Spleen (tissue), 11 donors: ENCODE data around the gene ACSF3. TPM values are rescaled to one million over a fixed set of nuclear protein-coding genes. Genes with fewer than 3 reads are reported as not detected.

Experiments used
- DNase-seq: peaks from one replicate; pipeline ENCODE4 v3.0.0-alpha.2; 2020
- H3K27ac ChIP-seq, 8 donors: fragments of 200-600 bp; sonication (generic) in 7 of 8; 1 replicate in 4 of 8; 2 replicates in 4 of 8; pipeline versions ENCODE4 v1.5.0 to v1.8.0; 2016 to 2021; ENCODE audit warnings: inconsistent platforms in 4 of 8, mild to moderate bottlenecking in 4 of 8, moderate library complexity in 1 of 8
- H3K27me3 ChIP-seq, 7 donors: fragments of 200-600 bp; sonication (generic) in 6 of 7; replicated peaks in 1 of 7; 1 replicate in 4 of 7; 2 replicates in 3 of 7; pipeline versions ENCODE4 v1.5.0 to v1.8.0; 2016 to 2021; ENCODE audit warnings: inconsistent platforms in 3 of 7, mild to moderate bottlenecking in 1 of 7
- H3K36me3 ChIP-seq, 6 donors: fragments of 200-600 bp; sonication (generic) in 5 of 6; 1 replicate in 4 of 6; 2 replicates in 2 of 6; pipeline versions ENCODE4 v1.5.0 to v1.8.0; 2016 to 2021; ENCODE audit warnings: inconsistent platforms in 2 of 6
- H3K4me1 ChIP-seq, 6 donors: fragments of 200-600 bp; sonication (generic) in 5 of 6; 1 replicate in 3 of 6; 2 replicates in 3 of 6; pipeline versions ENCODE4 v1.5.0 to v1.8.0; 2016 to 2021; ENCODE audit warnings: inconsistent platforms in 3 of 6
- H3K4me3 ChIP-seq, 8 donors: fragments of 200-600 bp; sonication (generic) in 7 of 8; 1 replicate in 4 of 8; 2 replicates in 4 of 8; pipeline versions ENCODE4 v1.5.0 to v1.8.0; 2016 to 2021; ENCODE audit warnings: inconsistent platforms in 4 of 8, mild to moderate bottlenecking in 4 of 8, moderate library complexity in 2 of 8
- H3K9me3 ChIP-seq, 8 donors: fragments of 200-600 bp; sonication (generic) in 7 of 8; 1 replicate in 4 of 8; 2 replicates in 4 of 8; pipeline versions ENCODE4 v1.5.0 to v1.8.0; 2016 to 2021; ENCODE audit warnings: inconsistent platforms in 4 of 8
- CTCF ChIP-seq, 11 experiments: fragments of 200-600 bp in 7 of 11; fragments of 450-650 bp in 4 of 11; sonication (generic) in 4 of 11; IDR thresholded peaks in 8 of 11; conservative IDR thresholded peaks in 3 of 11; 1 replicate in 7 of 11; 2 replicates in 4 of 11; pipeline versions ENCODE4 v1.4.0 to v1.8.0; 2016 to 2021; ENCODE audit warnings: antibody characterized with exemption in 11 of 11, inconsistent platforms in 4 of 11, mild to moderate bottlenecking in 1 of 11
- POLR2A ChIP-seq, 3 donors: fragments of 450-650 bp; IDR thresholded peaks; one replicate each; pipeline ENCODE4 v1.5.1; 2017; ENCODE audit warnings: antibody characterized with exemption in 3 of 3, mild to moderate bottlenecking in 1 of 3
- POLR2AphosphoS5 ChIP-seq, 3 donors: sonication (generic); formaldehyde crosslinking; IDR thresholded peaks; one replicate each; pipeline ENCODE4 v1.5.1; 2017; ENCODE audit warnings: antibody characterized with exemption in 3 of 3
- WGBS, 5 donors: extraction: QIAGEN DNeasy Blood & Tissue Kit in 3 of 5; methylation state at CpG; one replicate each; pipeline versions ENCODE4 v1.1.5 to v1.1.7; 2013 to 2018; 5-methylcytosine and 5-hydroxymethylcytosine counted together
- intact Hi-C: fragments of 100-400 bp; cut with DNase I; formaldehyde crosslinking; loops from one replicate; pipeline ENCODE4 v1.15.0; 2023; ENCODE audit warnings: low total_unique reads
- polyA plus RNA-seq, 3 donors: library from polyadenylated mRNA; stranded (reverse); fragments of 200-250 nt; gene quantifications; one replicate each; pipeline ENCODE4 v1.2.1, GENCODE V29; 2013
- total RNA-seq, 7 donors: library from RNA; depleted of rRNA in 3 of 7; stranded (reverse); fragments of >200 nt in 3 of 7; fragmentation: NEBNext Ultra II Directional in 4 of 7; extraction: Animal tissue kit (Norgen Biotek cat#: 25700) in 4 of 7; gene quantifications; one replicate each; pipeline versions ENCODE4 v1.1.0 to v1.2.1, GENCODE V29; 2016 to 2021
- donor health status: healthy with polysubstance abuse.
- donor health status: DM: no; HTN: no; CAD: no; lungs with moderate emphysema.
- donor health status: DM: no; HTN: no; CAD: no.
- donor health status: Bipolar disorder and iron deficiency.
- donor health status: healthy.
- donor health status: DM: no; HTN: no; CAD: no.
- donor health status: DM: yes; HTN: yes; CAD: no.

Gene ACSF3
- total and polyA plus RNA-seq, 10 donors: 35.4 to 68.1 (median 49.1) TPM

- no peak for DNase-seq
- Histone ChIP-seq H3K9me3 (no peaks in the 10 kb centered on the region), H3K4me3 (peak overlapping the region in 6 of 8 donors; percentile 14 to 53 (median 30)), H3K27ac (peak overlapping the region in 5 of 8 donors; percentile 58 to 66 (median 60)), H3K36me3 (no peaks in the 10 kb centered on the region), H3K4me1 (peaks cover 15 to 68% (median 36%) of the 10 kb centered on the region in 6 donors), H3K27me3 (peaks cover 0 to 67% (median 14%) of the 10 kb centered on the region in 7 donors)
- no peak for TF ChIP-seq CTCF (IDR thresholded peaks at IDR 0.05 in 8 of 11, conservative IDR thresholded peaks at IDR 0.05 in 3 of 11)
- TF ChIP-seq POLR2A (IDR thresholded peaks at IDR 0.05): no peak
- TF ChIP-seq POLR2AphosphoS5 (IDR thresholded peaks at IDR 0.05): no peak
- WGBS, 5 donors: 61 to 72% (median 65%) methylated on average over 6 to 18 of the region's 18 CpGs
- intact Hi-C loops: loop anchor here (5.0 to 10.0 kb wide), 2 partner anchors 222 to 430 kb away; no protein-coding TSS in a partner anchor
Observed at GRCh38 chr16:89166696-89167424, 73.2 kb downstream of the ACSF3 start.

GRCh38 chr16:89167425-89167941, 73.8 kb downstream of the ACSF3 start:
- intact Hi-C loops: loop anchor here (5.0 to 10.0 kb wide), 2 partner anchors 223 to 430 kb away; no protein-coding TSS in a partner anchor
- Histone ChIP-seq H3K27me3 (peaks cover 0 to 71% (median 14%) of the 10 kb centered on the region in 7 donors), H3K27ac (peak overlapping the region in 5 of 8 donors; percentile 58 to 66 (median 60)), H3K9me3 (no peaks in the 10 kb centered on the region), H3K36me3 (no peaks in the 10 kb centered on the region), H3K4me1 (peaks cover 15 to 75% (median 41%) of the 10 kb centered on the region in 6 donors), H3K4me3 (peak overlapping the region in 6 of 8 donors; percentile 14 to 53 (median 30))
- peak; percentile 97 for DNase-seq
- peak; percentile 58 to 83 (median 76) for TF ChIP-seq POLR2AphosphoS5 (IDR thresholded peaks at IDR 0.05)
- peak; percentile 87 to 98 (median 95) for TF ChIP-seq CTCF (IDR thresholded peaks at IDR 0.05 in 8 of 11, conservative IDR thresholded peaks at IDR 0.05 in 3 of 11)
- TF ChIP-seq POLR2A (IDR thresholded peaks at IDR 0.05): no peak
- WGBS, 5 donors: 16 to 19% (median 16%) methylated on average over 11 to 18 of the region's 18 CpGs

- Histone ChIP-seq H3K9me3 (no peaks in the 10 kb centered on the region), H3K27me3 (peaks cover 0 to 74% (median 14%) of the 10 kb centered on the region in 7 donors), H3K36me3 (no peaks in the 10 kb centered on the region), H3K4me3 (no peak overlapping the region), H3K27ac (no peak overlapping the region), H3K4me1 (peaks cover 15 to 79% (median 45%) of the 10 kb centered on the region in 6 donors)
- WGBS, 5 donors: 74 to 90% (median 75%) methylated on average over 15 to 23 of the region's 23 CpGs
- intact Hi-C loops: loop anchor here (5.0 to 10.0 kb wide), 2 partner anchors 224 to 431 kb away; no protein-coding TSS in a partner anchor
- DNase-seq: peak; percentile 71
- no peak for TF ChIP-seq CTCF (IDR thresholded peaks at IDR 0.05 in 8 of 11, conservative IDR thresholded peaks at IDR 0.05 in 3 of 11)
- TF ChIP-seq POLR2AphosphoS5 (IDR thresholded peaks at IDR 0.05): no peak
- TF ChIP-seq POLR2A (IDR thresholded peaks at IDR 0.05): no peak
Observed at GRCh38 chr16:89168381-89169189, 74.9 kb downstream of the ACSF3 start.
